ENCODE data around the gene TMEM212.
A peak's percentile ranks its signal among the peaks of the same experiment; 100 is the strongest.
"Not testable (repeated sequence)": the region's sequence is repeated elsewhere in the genome, so short reads cannot be mapped to it uniquely, and the experiment has no call there.

Gene TMEM212

GRCh38 chr3:171813278-171813896 lies 29.8 kb upstream of the TMEM212 start:
- no peak for DNase-seq (ENCODE audit: low spot score)

- no peak for DNase-seq (ENCODE audit: low spot score)
Observed at GRCh38 chr3:171813897-171814460, 29.2 kb upstream of the TMEM212 start.

DNA sequence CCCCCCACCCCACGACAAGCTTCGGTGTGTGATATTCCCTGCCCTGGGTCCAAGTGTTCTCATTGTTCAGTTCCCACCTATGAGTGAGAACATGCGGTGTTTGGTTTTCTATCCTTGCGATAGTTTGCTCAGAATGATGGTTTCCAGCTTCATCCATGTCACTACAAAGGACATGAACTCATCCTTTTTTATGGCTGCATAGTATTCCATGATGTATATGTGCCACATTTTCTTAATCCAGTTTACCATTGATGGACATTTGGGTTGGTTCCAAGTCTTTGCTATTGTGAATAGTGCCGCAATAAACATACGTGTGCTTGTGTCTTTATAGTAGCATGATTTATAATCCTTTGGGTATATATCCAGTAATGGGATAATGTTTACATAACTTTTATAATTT lies 28.5 kb upstream of the TMEM212 start:
- not testable (repeated sequence) for DNase-seq (ENCODE audit: low spot score)

DNA sequence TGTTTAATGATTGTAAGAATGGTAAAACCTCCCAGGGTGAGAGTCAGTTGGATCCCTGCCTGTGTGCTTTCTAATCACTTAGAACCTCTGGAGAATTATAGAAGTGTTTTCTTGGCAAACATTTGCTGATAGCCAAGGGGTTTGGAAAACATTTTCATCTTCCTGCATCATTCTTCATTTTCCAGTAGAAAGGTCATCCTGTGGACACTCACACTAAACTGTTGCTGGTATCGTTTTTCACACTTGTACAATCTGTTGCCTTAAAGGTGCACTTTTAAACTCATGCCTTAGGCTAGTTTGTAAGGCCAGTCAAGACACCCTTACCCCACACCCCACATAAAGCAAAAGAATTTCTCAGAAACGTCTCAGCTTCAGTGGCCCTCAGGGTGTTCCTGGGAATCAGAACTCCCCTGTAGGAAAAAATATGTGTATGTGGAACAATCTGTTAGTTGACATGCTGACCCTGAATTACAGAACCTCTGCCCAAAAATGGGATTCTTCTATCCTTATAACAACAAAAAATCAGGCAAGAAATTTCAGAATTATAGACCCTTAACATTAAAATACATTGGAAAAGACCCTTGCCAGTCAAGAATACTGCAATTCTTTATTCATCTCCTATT lies 27.1 kb upstream of the TMEM212 start:
- DNase-seq (ENCODE audit: low spot score), result no peak

DNA sequence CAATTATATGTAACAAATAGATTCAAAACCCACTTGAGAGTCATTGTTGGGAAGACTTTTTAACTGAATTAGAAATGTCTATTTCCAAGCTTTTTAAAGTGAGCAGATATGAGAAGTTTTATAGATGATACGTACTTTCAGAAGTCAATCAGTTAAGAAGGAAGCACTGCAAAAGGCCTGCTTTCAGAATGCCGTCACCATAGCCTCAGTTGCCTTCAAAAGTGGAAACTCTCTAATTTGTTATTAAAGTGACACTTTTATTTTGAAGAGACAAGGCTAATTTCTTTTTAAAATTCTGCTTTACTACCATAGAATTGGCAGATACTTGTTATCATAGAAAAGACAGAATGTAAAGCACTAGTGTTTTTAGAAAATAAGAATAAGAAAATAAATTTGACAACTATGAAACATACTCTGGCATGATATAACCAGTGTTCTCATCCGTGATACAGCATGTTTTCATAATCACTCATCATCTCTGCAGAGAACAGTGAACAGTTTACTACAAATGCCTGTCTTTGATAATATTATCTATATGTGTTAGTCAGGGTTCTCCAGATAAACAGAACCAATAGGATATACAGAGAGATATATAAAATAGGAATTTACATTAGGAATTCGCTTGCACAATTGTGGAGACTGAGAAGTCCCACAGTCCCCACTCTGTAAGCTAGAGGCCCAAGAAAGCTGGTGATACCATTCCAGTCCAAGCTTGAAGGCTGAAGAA lies 25.9 kb upstream of the TMEM212 start:
- no peak for DNase-seq (ENCODE audit: low spot score)

- no peak for DNase-seq (ENCODE audit: low spot score)
Observed at GRCh38 chr3:171821044-171821443, 22.1 kb upstream of the TMEM212 start.

DNA sequence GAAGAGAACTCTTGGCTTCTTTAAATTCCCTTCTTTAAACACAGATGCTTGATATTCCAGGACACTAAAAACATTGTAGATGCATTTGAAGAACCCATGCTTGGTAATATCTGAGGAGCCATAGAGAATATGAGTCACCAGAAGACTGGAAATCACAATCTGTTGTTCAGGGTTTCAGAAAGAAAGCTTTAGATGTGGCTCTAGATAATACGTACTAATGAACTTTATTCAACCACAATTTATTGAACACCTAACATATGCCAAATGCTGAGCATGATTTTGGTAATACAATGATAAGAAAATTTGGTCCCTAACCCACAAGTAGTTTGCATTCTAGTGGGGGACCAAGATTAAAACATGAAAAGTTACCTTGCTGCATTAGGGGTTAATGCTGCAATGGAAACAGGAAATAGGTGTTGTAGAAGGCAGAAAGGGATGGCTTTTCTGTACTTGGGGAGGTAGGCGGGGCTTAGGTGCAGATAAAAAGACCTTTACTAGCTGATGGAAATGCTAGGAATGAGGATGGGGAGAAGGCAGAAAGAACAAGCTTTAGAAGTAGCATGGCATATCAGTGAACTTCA lies 21.3 kb upstream of the TMEM212 start:
- no peak for DNase-seq (ENCODE audit: low spot score)

DNA sequence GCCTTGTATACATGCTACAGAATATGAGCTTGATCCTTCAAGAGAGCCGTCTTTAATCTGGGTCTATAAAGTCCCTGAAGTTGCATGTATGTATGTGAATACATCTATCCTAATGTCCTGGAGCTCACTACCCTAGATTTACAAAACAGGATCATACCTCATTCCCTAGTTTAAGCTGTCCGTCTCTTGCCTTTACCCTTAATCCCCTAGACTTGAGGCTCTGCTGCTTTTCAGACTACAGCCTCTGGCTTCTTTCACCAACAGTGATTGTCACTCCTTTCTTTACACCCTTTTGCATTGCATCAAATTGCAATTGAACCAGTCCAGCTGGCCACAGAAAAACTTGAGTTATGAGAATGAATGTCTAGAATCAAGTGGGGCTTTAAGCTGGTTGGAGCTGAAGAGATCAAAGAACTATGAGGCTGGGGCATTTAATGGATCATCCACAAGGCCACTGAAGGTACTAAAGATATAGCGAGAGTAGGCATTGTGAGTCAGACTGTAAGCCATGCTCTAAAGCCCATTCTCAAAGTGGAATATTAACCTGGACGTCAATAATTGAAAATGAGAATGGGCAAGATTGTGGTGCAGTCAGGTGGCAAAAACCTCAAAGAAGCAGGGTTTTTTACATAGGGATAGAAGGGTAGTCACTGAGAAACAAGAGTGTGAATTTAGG lies 20.6 kb upstream of the TMEM212 start:
- DNase-seq (ENCODE audit: low spot score), result no peak

DNA sequence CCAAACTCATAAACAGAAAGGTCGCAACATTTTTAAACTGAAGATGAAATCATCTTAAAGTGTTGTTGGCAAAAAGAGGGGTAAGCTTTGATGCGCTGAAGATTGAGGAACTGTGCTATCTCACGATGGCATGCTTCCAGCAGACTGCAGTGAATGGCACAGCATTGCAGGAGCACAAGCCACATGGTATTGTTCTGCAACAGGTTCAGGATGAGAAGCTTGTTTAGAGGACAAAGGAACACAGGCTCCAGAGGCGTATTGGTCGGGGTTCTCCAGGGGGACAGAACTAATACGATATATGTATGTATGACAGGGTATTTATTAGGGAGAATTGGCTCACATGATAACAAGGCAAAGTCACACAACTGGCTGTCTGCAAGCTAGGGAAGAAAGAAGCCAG lies 19.0 kb upstream of the TMEM212 start:
- no peak for DNase-seq (ENCODE audit: low spot score)

- DNase-seq (ENCODE audit: low spot score), result no peak
Observed at GRCh38 chr3:171824824-171825221, 18.3 kb upstream of the TMEM212 start.

- DNase-seq (ENCODE audit: low spot score), result no peak
Observed at GRCh38 chr3:171825222-171825828, 17.8 kb upstream of the TMEM212 start.

DNA sequence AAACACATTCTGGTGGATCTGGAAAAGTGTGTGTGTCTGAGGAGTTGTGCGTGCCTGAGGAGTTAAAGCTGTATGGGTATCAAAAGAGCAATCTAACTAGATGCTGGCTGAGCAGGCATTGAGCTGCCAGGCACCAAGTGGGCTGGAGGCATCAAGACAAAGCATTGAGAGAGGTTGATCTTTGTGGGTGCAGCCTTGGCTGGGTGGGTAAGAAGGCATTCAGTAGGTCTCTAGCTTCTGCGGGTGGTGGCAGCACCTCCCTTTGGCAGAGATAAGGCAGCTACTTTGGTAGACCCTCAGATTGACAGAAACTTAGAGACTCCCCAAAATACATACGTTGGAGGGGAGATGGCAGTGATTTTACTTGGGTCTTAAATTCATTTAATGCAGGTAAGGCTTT lies 15.8 kb upstream of the TMEM212 start:
- DNase-seq (ENCODE audit: low spot score), result no peak

DNA sequence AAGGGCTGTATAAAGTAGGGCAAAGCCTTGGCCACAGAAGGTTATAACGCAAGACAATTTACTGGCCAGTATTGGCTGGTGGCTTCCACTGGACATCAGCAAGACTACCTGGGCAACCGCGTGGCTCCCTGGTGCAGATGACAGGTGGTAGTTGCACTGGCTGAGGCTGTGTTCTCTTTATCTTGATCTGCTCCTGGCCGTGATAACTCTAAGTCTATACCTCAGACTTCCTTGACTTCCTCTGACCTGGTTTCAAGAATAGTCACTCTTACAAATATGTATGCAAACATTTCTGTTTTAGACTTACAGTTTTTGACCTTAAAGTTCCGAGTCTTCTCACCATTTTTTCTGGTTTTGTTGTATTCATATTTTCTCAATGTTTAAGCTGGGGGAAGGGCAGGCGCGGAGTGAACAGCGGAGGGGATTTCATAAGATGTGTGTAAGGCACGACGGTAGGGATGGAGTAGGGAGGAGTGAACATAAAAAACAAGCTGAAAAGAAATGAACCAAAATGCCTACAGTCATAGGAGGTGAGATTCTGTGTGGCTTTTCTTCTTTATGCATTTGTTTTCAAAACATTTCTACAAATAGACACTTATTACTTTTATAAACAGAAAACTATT lies 15.2 kb upstream of the TMEM212 start:
- no peak for DNase-seq (ENCODE audit: low spot score)

DNA sequence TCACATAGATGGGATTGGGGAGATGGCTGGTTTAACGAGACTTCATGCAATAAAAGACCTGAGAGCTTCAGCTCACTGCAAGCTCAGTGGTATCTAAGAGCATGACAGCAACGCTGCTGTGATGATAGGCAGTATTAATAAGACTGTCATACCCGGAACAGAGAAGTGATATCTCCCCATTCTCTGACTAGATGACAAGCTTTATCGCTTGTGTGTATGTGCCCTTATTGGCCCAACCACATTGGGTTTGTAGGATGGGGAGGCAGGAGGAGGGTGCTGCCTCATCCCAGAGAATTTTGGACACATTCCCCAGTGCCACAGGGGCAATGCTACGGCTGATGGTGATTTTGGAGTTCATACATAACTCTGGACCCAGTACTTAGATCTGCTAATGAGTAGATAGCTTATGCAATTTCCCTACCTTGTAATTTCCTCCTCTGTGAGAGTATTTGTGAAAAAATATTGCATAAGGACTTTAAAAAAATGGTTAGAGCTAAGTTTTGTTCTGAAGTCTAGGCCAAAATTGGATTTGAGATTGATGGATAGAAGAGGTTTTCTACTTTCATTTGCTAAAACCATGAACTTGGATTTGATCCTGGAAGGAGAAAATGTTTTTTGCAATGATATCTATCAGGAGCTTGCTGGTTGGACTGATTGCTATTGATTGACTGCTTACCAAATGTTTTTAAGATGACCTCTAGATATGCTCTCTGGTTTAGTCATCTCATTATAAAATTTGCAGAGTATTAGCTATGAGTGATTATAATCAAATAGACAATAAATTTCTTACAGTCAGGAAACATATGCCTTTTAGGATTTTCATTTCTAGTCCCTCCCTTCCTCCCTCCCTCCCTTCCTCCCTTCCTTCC lies 14.0 kb upstream of the TMEM212 start:
- no peak for DNase-seq (ENCODE audit: low spot score)

DNA sequence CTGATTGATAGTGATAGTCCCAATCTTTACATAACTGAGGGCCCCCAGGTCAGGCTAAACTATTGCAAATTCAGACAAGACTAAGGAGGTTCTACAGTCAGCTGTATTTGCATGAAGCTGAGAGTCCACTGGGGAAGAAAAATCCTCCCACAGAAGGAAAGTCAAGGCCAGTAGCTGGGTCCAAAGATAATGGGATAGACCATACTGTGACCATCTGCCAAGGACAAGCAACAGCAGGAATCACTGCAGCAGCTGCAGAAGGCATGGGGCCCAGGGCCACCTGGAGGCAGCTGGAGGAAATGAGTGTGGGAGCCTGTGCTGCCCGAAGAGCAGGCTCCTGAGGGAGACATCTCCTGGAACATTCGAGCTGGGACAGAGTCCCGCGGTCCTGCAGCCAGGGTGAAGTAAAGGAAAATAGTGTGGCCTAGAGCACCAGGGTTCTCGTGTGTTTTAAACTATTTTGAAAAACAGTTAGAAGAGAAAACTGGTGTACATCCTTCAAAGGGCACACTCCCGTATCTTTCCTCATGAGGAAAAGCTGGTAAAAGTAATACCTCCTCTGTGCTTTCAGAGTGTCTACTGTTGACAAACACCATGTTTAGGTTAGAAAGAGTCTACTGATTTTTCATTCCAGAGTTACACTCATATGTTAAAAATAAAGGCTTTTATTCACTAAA lies 13.2 kb upstream of the TMEM212 start:
- DNase-seq (ENCODE audit: low spot score), result no peak

- no peak for DNase-seq (ENCODE audit: low spot score)
Observed at GRCh38 chr3:171830518-171830875, 12.7 kb upstream of the TMEM212 start.

GRCh38 chr3:171831936-171832335 lies 11.2 kb upstream of the TMEM212 start:
- no peak for DNase-seq (ENCODE audit: low spot score)

DNA sequence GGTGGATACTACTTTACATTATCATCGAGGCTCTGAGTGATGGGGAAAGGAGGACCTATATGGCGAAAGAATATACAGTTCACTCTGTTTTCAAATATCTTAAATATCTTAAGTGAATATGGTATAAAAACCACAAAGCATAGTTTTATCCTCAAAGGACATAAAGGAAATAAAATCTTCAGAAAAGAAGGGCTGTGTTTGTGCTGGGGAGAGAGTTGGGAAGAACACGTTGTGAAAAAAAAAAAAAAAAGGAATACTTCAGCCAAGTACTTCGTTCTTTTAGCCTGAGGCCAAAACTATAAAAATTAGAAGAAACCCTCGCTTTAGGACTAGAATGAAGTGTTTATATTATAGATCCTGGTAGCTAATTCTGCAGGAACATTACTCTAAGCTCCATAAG lies 10.2 kb upstream of the TMEM212 start:
- no peak for DNase-seq (ENCODE audit: low spot score)

- peak; percentile 15 for DNase-seq (ENCODE audit: low spot score)
Observed at GRCh38 chr3:171833789-171834460, 9.2 kb upstream of the TMEM212 start.
